Natural killer cell (primary cell): ENCODE results near the gene FLRT1. TPM values are rescaled to one million over a fixed set of nuclear protein-coding genes. Genes with fewer than 3 reads are reported as not detected.

Experiments
- ATAC-seq, 3 donors: fragments of 150-1000 bp in 2 of 3; fragments of 200-7000 bp in 1 of 3; cut with Tn5 transposase; 1 replicate in 1 of 3; 2 replicates in 2 of 3; pipeline ENCODE4 v1.10.0; 2021; ENCODE audit warnings: mild to moderate bottlenecking in 2 of 3, moderate library complexity in 2 of 3
- DNase-seq, 2 donors: peaks; one replicate each; pipeline versions ENCODE4 v3.0.0 to v3.0.0-alpha.2; 2013 to 2021; ENCODE audit warnings: mixed read lengths in 1 of 2
- H3K27ac ChIP-seq: one replicate; pipeline ENCODE4 v1.5.1; 2013; ENCODE audit warnings: mild to moderate bottlenecking, low read length
- H3K27me3 ChIP-seq: one replicate; pipeline ENCODE4 v1.6.1; 2013; ENCODE audit warnings: low read length; ENCODE audit not compliant: control insufficient read depth, insufficient read depth
- H3K36me3 ChIP-seq: one replicate; pipeline ENCODE4 v1.6.1; 2013; ENCODE audit warnings: low read length; ENCODE audit not compliant: control insufficient read depth, insufficient read depth
- H3K4me1 ChIP-seq: one replicate; pipeline ENCODE4 v1.6.1; 2013; ENCODE audit warnings: low read length; ENCODE audit not compliant: control insufficient read depth, insufficient read depth
- H3K4me3 ChIP-seq: one replicate; pipeline ENCODE4 v1.5.1; 2013; ENCODE audit warnings: low read length
- H3K9me3 ChIP-seq: one replicate; pipeline ENCODE4 v1.6.1; 2013; ENCODE audit warnings: low read length; ENCODE audit not compliant: control insufficient read depth, insufficient read depth
- H3K27ac Mint-ChIP-seq, 2 donors: one replicate each; pipeline ENCODE4 v1.8.0; 2022; ENCODE audit warnings: mild to moderate bottlenecking in 2 of 2, mixed read lengths in 2 of 2, moderate library complexity in 1 of 2
- H3K27me3 Mint-ChIP-seq, 2 donors: one replicate each; pipeline ENCODE4 v1.8.0; 2022; ENCODE audit warnings: low read depth in 2 of 2, mixed read lengths in 2 of 2
- H3K36me3 Mint-ChIP-seq: one replicate; pipeline ENCODE4 v1.8.0; 2022; ENCODE audit warnings: mixed read lengths
- H3K4me1 Mint-ChIP-seq, 2 donors: one replicate each; pipeline ENCODE4 v1.8.0; 2022; ENCODE audit warnings: mixed read lengths in 2 of 2
- H3K4me3 Mint-ChIP-seq: one replicate; pipeline ENCODE4 v1.8.0; 2022; ENCODE audit warnings: mild to moderate bottlenecking, moderate library complexity, mixed read lengths
- H3K9me3 Mint-ChIP-seq, 2 donors: one replicate each; pipeline ENCODE4 v1.8.0; 2022; ENCODE audit warnings: mixed read lengths in 2 of 2
- CTCF ChIP-seq: fragments of 200-600 bp; IDR thresholded peaks from one replicate; pipeline ENCODE4 v1.8.0; 2022; ENCODE audit warnings: antibody characterized with exemption
- WGBS: methylation state at CpG from one replicate; pipeline ENCODE4 v1.1.7; 2013; ENCODE audit warnings: missing lambda C conversion rate; ENCODE audit not compliant: insufficient coverage; 5-methylcytosine and 5-hydroxymethylcytosine counted together
- intact Hi-C: fragments of 100-400 bp; cut with micrococcal nuclease; formaldehyde crosslinking; loops from one replicate; pipeline ENCODE4 v1.14.2; 2022
- total RNA-seq, 4 donors: library from RNA; stranded (reverse); fragments of 120-200 nt in 1 of 4; gene quantifications; one replicate each; pipeline versions ENCODE4 v1.2.3 to v1.2.4, GENCODE V29; 2013 to 2022

FLRT1 gene
- total RNA-seq, 3 donors from 2014 or later (not counting 1 experiment from before 2014, with no cell fraction given), result not detected

- Histone ChIP-seq H3K27me3 (peaks cover 22% of the 10 kb centered on the region), H3K36me3 (no peaks in the 10 kb centered on the region), H3K4me1 (peaks cover 3% of the 10 kb centered on the region), H3K9me3 (no peaks in the 10 kb centered on the region), H3K27ac (no peak overlapping the region), H3K4me3 (no peak overlapping the region)
- ATAC-seq (no peak), DNase-seq (no peak)
- Mint-ChIP-seq H3K36me3 (no peaks in the 10 kb centered on the region), H3K4me3 (no peak overlapping the region), H3K4me1 (peaks cover 4 to 5% of the 10 kb centered on the region in 2 donors), H3K27me3 (peaks cover 16 to 20% of the 10 kb centered on the region in 2 donors), H3K9me3 (no peaks in the 10 kb centered on the region), H3K27ac (no peak overlapping the region)
- intact Hi-C loops, result no loop called here
- TF ChIP-seq CTCF, result no peak
- 93% methylated on average over 4 of the region's 4 CpGs for WGBS
Observed at GRCh38 chr11:64038500-64038899, 2.8 kb downstream of the FLRT1 start.

GRCh38 chr11:64039012-64039665, 3.4 kb downstream of the FLRT1 start:
- Mint-ChIP-seq H3K9me3 (no peaks in the 10 kb centered on the region), H3K36me3 (no peaks in the 10 kb centered on the region), H3K4me3 (no peak overlapping the region), H3K27me3 (peaks cover 12 to 17% of the 10 kb centered on the region in 2 donors), H3K4me1 (peaks cover 2 to 5% of the 10 kb centered on the region in 2 donors), H3K27ac (no peak overlapping the region)
- Histone ChIP-seq H3K27ac (no peak overlapping the region), H3K4me1 (peaks cover 3% of the 10 kb centered on the region), H3K9me3 (no peaks in the 10 kb centered on the region), H3K36me3 (no peaks in the 10 kb centered on the region), H3K4me3 (no peak overlapping the region), H3K27me3 (peaks cover 18% of the 10 kb centered on the region)
- no peak for TF ChIP-seq CTCF
- DNase-seq (no peak), ATAC-seq (no peak)
- intact Hi-C loops, result no loop called here
- WGBS, result 84% methylated on average over 16 of the region's 16 CpGs

- Histone ChIP-seq H3K4me3 (no peak overlapping the region), H3K9me3 (no peaks in the 10 kb centered on the region), H3K4me1 (no peaks in the 10 kb centered on the region), H3K27ac (no peak overlapping the region), H3K27me3 (peaks cover 9% of the 10 kb centered on the region), H3K36me3 (no peaks in the 10 kb centered on the region)
- no peak overlapping the region for H3K4me3 Mint-ChIP-seq
- no peaks in the 10 kb centered on the region for H3K4me1 Mint-ChIP-seq
- no peak overlapping the region for H3K27ac Mint-ChIP-seq
- H3K9me3 Mint-ChIP-seq, result no peaks in the 10 kb centered on the region
- peaks cover 0 to 7% of the 10 kb centered on the region in 2 donors for H3K27me3 Mint-ChIP-seq
- ATAC-seq (no peak), DNase-seq (no peak)
- no peak for TF ChIP-seq CTCF
- intact Hi-C loops, result no loop called here
- no peaks in the 10 kb centered on the region for H3K36me3 Mint-ChIP-seq
- WGBS, result 85% methylated on average over 16 of the region's 20 CpGs
Observed at GRCh38 chr11:64040684-64041322, 5.1 kb downstream of the FLRT1 start.
